GM23338 (cell line): Measurements from ENCODE around the gene CRABP1. TPM values are rescaled to one million over a fixed set of nuclear protein-coding genes. Genes with fewer than 3 reads are reported as not detected.

Experiments used
- ATAC-seq: fragments of 200-7000 bp; cut with Tn5 transposase; 3 replicates; pipeline ENCODE4 v1.9.1; 2020
- DNase-seq: peaks from one replicate; pipeline ENCODE4 v3.0.0-alpha.2; 2015; ENCODE audit warnings: low spot score
- H2AFZ ChIP-seq: fragments of 200-600 bp; sonication (generic); 2 replicates; pipeline ENCODE4 v1.8.0; 2016; ENCODE audit warnings: antibody characterized with exemption, mild to moderate bottlenecking, moderate library complexity
- H3F3A ChIP-seq: fragments of 200-600 bp; sonication (generic); replicated peaks from 2 replicates; pipeline ENCODE4 v1.8.0; 2017; ENCODE audit warnings: antibody characterized with exemption, mixed run types, low read depth
- H3K27ac ChIP-seq: fragments of 200-600 bp; sonication (generic); 2 replicates; pipeline ENCODE4 v1.6.1; 2016; ENCODE audit warnings: low read depth
- H3K27me3 ChIP-seq: fragments of 200-600 bp; sonication (generic); 2 replicates; pipeline ENCODE4 v1.8.0; 2016; ENCODE audit warnings: mild to moderate bottlenecking, mixed run types, moderate library complexity; ENCODE audit not compliant: insufficient read depth
- H3K36me3 ChIP-seq: fragments of 200-600 bp; sonication (generic); 2 replicates; pipeline ENCODE4 v1.8.0; 2016; ENCODE audit warnings: mild to moderate bottlenecking; ENCODE audit not compliant: insufficient read depth
- H3K4me1 ChIP-seq: fragments of 200-600 bp; sonication (generic); 2 replicates; pipeline ENCODE4 v1.8.0; 2016; ENCODE audit warnings: mild to moderate bottlenecking, moderate library complexity; ENCODE audit not compliant: insufficient read depth
- H3K4me2 ChIP-seq: fragments of 200-600 bp; sonication (generic); 2 replicates; pipeline ENCODE4 v1.7.1; 2017; ENCODE audit warnings: mixed run types
- H3K4me3 ChIP-seq: fragments of 200-600 bp; sonication (generic); 2 replicates; pipeline ENCODE4 v1.6.1; 2016; ENCODE audit warnings: mixed run types
- H3K79me2 ChIP-seq: fragments of 200-600 bp; sonication (generic); replicated peaks from 2 replicates; pipeline ENCODE4 v1.8.0; 2017; ENCODE audit warnings: mild to moderate bottlenecking; ENCODE audit not compliant: insufficient read depth
- H3K9me2 ChIP-seq: fragments of 200-600 bp; sonication (generic); 2 replicates; pipeline ENCODE4 v1.8.0; 2017; ENCODE audit not compliant: insufficient read depth
- H4K20me1 ChIP-seq: fragments of 200-600 bp; sonication (generic); replicated peaks from 2 replicates; pipeline ENCODE4 v1.8.0; 2017; ENCODE audit warnings: mild to moderate bottlenecking; ENCODE audit not compliant: insufficient read depth
- H3K27ac Mint-ChIP-seq: 2 replicates; pipeline ENCODE4 v1.8.0; 2020; ENCODE audit warnings: inconsistent platforms, mild to moderate bottlenecking, moderate library complexity, mixed read lengths
- H3K27me3 Mint-ChIP-seq: 3 replicates; pipeline ENCODE4 v1.8.0; 2022; ENCODE audit warnings: low read depth, mild to moderate bottlenecking, moderate library complexity, mixed read lengths, inconsistent platforms; ENCODE audit not compliant: insufficient read depth, poor library complexity
- H3K36me3 Mint-ChIP-seq: 3 replicates; pipeline ENCODE4 v1.8.0; 2021; ENCODE audit warnings: low read depth, mild to moderate bottlenecking, inconsistent platforms, moderate library complexity, mixed read lengths
- H3K4me1 Mint-ChIP-seq: 3 replicates; pipeline ENCODE4 v1.8.0; 2020; ENCODE audit warnings: mild to moderate bottlenecking, inconsistent platforms, mixed read lengths
- H3K4me3 Mint-ChIP-seq: 3 replicates; pipeline ENCODE4 v1.8.0; 2021; ENCODE audit warnings: moderate library complexity, mild to moderate bottlenecking, inconsistent platforms, mixed read lengths
- H3K9me3 Mint-ChIP-seq: 3 replicates; pipeline ENCODE4 v1.8.0; 2020; ENCODE audit warnings: moderate library complexity, mild to moderate bottlenecking, inconsistent platforms, mixed read lengths
- CREB1 ChIP-seq: fragments of 250-450 bp; sonication (Bioruptor Pico); IDR thresholded peaks from 2 replicates; pipeline ENCODE4 v1.5.0; 2020; ENCODE audit warnings: low read depth, mild to moderate bottlenecking, moderate library complexity
- CTCF ChIP-seq, 2 experiments: fragments of 200-600 bp in 1 of 2; sonication (generic) in 1 of 2; conservative IDR thresholded peaks; 2 replicates each; pipeline versions ENCODE4 v1.5.1 to v1.6.1; 2016 to 2017; ENCODE audit warnings: antibody characterized with exemption in 2 of 2, low read depth in 2 of 2, mild to moderate bottlenecking in 2 of 2, moderate library complexity in 1 of 2
- ETS1 ChIP-seq: IDR thresholded peaks from 2 replicates; pipeline ENCODE4 v1.6.1; 2016; ENCODE audit warnings: antibody characterized with exemption
- EZH2 ChIP-seq: fragments of 200-600 bp; sonication (generic); IDR thresholded peaks from one replicate; pipeline ENCODE4 v1.8.0; 2017; ENCODE audit warnings: antibody characterized with exemption, mild to moderate bottlenecking, low read depth; ENCODE audit not compliant: unreplicated experiment
- EZH2phosphoT487 ChIP-seq: fragments of 200-600 bp; sonication (generic); IDR thresholded peaks from one replicate; pipeline ENCODE4 v1.8.1; 2018; ENCODE audit warnings: antibody characterized with exemption; ENCODE audit not compliant: unreplicated experiment
- JUNB ChIP-seq: IDR thresholded peaks from one replicate; pipeline ENCODE4 v1.6.1; 2016; ENCODE audit warnings: antibody characterized with exemption; ENCODE audit not compliant: unreplicated experiment
- NANOG ChIP-seq: IDR thresholded peaks from 2 replicates; pipeline ENCODE4 v1.6.1; 2016; ENCODE audit warnings: antibody characterized with exemption, borderline replicate concordance
- POLR2AphosphoS5 ChIP-seq: IDR thresholded peaks from 2 replicates; pipeline ENCODE4 v1.6.1; 2016; ENCODE audit warnings: antibody characterized with exemption, low read depth
- REST ChIP-seq: IDR thresholded peaks from one replicate; pipeline ENCODE4 v1.6.1; 2018; ENCODE audit warnings: antibody characterized with exemption; ENCODE audit not compliant: unreplicated experiment
- STAT1 ChIP-seq: IDR thresholded peaks from one replicate; pipeline ENCODE4 v1.6.1; 2016; ENCODE audit warnings: antibody characterized with exemption; ENCODE audit not compliant: unreplicated experiment
- ZNF114 ChIP-seq: fragments of 250-450 bp; sonication (Bioruptor Pico); IDR thresholded peaks from 2 replicates; pipeline ENCODE4 v1.5.0; 2020; ENCODE audit warnings: mild to moderate bottlenecking, moderate library complexity
- ZNF331 ChIP-seq: fragments of 250-450 bp; sonication (Bioruptor Pico); IDR thresholded peaks from 2 replicates; pipeline ENCODE4 v1.5.0; 2020; ENCODE audit warnings: low read depth, mild to moderate bottlenecking, moderate library complexity
- polyA plus RNA-seq: library from polyadenylated mRNA; unstranded; fragments of >200 nt; fragmentation: Nextera tagmentation; extraction: Ambion mirVana; gene quantifications from 2 replicates; pipeline ENCODE4 v1.2.1, GENCODE V29; 2016
- total RNA-seq: library from RNA; depleted of rRNA; stranded (reverse); fragments of >200 nt; shearing (Covaris generic); gene quantifications from 2 replicates; pipeline ENCODE4 v1.2.3, GENCODE V29; 2014
- TF ChIP-seq, protein P1 (sequence below): fragments of 250-450 bp; sonication (Bioruptor Pico); IDR thresholded peaks from 2 replicates; pipeline ENCODE4 v1.5.0; 2020; ENCODE audit warnings: mild to moderate bottlenecking, moderate library complexity

The CRABP1 gene
- total and polyA plus RNA-seq, 2 experiments from 2014 or later, result 156 to 522 TPM

DNA sequence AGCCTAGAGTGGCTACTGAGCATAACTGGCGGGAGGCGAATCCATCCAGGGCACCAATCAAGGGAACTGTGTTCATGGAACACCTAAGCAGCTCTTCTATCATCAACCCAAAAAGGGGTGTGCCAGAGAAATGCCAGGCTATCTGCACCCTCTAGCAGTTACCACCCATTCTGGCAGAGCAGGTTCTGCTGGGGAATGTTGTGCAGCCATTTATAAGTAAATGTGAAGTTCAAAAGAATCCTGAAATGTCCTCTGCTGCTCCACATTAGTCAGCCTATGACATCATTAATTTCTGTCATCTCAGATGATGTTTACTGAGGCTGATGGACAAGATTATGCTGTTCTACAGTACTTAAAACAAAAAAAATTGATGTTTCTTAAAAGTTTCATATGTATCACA, 48.5 kb upstream of the CRABP1 start:
- H3K27me3 ChIP-seq, result no peaks in the 10 kb centered on the region
- H3K9me2 ChIP-seq, result no peaks in the 10 kb centered on the region
- no peak overlapping the region for H3K4me2 ChIP-seq
- H3K9me3 Mint-ChIP-seq, result no peaks in the 10 kb centered on the region
- no peaks in the 10 kb centered on the region for H3K4me1 Mint-ChIP-seq
- H3K27ac Mint-ChIP-seq, result no peak overlapping the region
- H3K79me2 ChIP-seq, result peaks cover 5% of the 10 kb centered on the region; the same call in 1 of the 2 replicates
- no peak for DNase-seq
- no peaks in the 10 kb centered on the region for H3K4me1 ChIP-seq
- H3K4me3 Mint-ChIP-seq, result no peak overlapping the region
- peaks cover 3% of the 10 kb centered on the region; the same call in 2 of the 3 replicates for H3K36me3 Mint-ChIP-seq
- H4K20me1 ChIP-seq, result no peaks in the 10 kb centered on the region; the same call in 1 of the 2 replicates
- H3K4me3 ChIP-seq, result no peak overlapping the region
- peaks cover 20% of the 10 kb centered on the region for H3K36me3 ChIP-seq
- TF ChIP-seq CREB1 (CRISPR knock-in tag) (no peak), REST (no peak), STAT1 (no peak), JUNB (no peak), POLR2AphosphoS5 (no peak), NANOG (no peak), EZH2 (no peak), ZNF114 (CRISPR knock-in tag) (no peak), EZH2phosphoT487 (no peak), CTCF (conservative IDR thresholded peaks at IDR 0.05; ENCODE audit: low read depth in 2 of 2) (no peak), ETS1 (no peak), ZNF331 (no peak)
- TF ChIP-seq, protein P1, sequence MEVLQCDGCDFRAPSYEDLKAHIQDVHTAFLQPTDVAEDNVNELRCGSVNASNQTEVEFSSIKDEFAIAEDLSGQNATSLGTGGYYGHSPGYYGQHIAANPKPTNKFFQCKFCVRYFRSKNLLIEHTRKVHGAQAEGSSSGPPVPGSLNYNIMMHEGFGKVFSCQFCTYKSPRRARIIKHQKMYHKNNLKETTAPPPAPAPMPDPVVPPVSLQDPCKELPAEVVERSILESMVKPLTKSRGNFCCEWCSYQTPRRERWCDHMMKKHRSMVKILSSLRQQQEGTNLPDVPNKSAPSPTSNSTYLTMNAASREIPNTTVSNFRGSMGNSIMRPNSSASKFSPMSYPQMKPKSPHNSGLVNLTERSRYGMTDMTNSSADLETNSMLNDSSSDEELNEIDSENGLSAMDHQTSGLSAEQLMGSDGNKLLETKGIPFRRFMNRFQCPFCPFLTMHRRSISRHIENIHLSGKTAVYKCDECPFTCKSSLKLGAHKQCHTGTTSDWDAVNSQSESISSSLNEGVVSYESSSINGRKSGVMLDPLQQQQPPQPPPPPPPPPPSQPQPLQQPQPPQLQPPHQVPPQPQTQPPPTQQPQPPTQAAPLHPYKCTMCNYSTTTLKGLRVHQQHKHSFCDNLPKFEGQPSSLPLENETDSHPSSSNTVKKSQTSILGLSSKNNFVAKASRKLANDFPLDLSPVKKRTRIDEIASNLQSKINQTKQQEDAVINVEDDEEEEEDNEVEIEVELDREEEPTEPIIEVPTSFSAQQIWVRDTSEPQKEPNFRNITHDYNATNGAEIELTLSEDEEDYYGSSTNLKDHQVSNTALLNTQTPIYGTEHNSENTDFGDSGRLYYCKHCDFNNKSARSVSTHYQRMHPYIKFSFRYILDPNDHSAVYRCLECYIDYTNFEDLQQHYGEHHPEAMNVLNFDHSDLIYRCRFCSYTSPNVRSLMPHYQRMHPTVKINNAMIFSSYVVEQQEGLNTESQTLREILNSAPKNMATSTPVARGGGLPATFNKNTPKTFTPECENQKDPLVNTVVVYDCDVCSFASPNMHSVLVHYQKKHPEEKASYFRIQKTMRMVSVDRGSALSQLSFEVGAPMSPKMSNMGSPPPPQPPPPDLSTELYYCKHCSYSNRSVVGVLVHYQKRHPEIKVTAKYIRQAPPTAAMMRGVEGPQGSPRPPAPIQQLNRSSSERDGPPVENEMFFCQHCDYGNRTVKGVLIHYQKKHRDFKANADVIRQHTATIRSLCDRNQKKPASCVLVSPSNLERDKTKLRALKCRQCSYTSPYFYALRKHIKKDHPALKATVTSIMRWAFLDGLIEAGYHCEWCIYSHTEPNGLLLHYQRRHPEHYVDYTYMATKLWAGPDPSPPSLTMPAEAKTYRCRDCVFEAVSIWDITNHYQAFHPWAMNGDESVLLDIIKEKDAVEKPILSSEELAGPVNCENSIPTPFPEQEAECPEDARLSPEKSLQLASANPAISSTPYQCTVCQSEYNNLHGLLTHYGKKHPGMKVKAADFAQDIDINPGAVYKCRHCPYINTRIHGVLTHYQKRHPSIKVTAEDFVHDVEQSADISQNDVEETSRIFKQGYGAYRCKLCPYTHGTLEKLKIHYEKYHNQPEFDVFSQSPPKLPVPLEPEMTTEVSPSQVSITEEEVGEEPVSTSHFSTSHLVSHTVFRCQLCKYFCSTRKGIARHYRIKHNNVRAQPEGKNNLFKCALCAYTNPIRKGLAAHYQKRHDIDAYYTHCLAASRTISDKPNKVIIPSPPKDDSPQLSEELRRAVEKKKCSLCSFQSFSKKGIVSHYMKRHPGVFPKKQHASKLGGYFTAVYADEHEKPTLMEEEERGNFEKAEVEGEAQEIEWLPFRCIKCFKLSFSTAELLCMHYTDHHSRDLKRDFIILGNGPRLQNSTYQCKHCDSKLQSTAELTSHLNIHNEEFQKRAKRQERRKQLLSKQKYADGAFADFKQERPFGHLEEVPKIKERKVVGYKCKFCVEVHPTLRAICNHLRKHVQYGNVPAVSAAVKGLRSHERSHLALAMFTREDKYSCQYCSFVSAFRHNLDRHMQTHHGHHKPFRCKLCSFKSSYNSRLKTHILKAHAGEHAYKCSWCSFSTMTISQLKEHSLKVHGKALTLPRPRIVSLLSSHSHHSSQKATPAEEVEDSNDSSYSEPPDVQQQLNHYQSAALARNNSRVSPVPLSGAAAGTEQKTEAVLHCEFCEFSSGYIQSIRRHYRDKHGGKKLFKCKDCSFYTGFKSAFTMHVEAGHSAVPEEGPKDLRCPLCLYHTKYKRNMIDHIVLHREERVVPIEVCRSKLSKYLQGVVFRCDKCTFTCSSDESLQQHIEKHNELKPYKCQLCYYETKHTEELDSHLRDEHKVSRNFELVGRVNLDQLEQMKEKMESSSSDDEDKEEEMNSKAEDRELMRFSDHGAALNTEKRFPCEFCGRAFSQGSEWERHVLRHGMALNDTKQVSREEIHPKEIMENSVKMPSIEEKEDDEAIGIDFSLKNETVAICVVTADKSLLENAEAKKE (CRISPR knock-in tag), result no peak
- no peak overlapping the region for H2AFZ ChIP-seq
- no peak for ATAC-seq
- H3K27ac ChIP-seq, result no peak overlapping the region
- peaks cover 2% of the 10 kb centered on the region for H3K27me3 Mint-ChIP-seq
- no peaks in the 10 kb centered on the region for H3F3A ChIP-seq
